ENCODE results near the gene L1CAM.

L1CAM gene

GRCh38 chrX:153931748-153932147 lies 45.8 kb upstream of the L1CAM start:
- TF ChIP-seq, protein P1, sequence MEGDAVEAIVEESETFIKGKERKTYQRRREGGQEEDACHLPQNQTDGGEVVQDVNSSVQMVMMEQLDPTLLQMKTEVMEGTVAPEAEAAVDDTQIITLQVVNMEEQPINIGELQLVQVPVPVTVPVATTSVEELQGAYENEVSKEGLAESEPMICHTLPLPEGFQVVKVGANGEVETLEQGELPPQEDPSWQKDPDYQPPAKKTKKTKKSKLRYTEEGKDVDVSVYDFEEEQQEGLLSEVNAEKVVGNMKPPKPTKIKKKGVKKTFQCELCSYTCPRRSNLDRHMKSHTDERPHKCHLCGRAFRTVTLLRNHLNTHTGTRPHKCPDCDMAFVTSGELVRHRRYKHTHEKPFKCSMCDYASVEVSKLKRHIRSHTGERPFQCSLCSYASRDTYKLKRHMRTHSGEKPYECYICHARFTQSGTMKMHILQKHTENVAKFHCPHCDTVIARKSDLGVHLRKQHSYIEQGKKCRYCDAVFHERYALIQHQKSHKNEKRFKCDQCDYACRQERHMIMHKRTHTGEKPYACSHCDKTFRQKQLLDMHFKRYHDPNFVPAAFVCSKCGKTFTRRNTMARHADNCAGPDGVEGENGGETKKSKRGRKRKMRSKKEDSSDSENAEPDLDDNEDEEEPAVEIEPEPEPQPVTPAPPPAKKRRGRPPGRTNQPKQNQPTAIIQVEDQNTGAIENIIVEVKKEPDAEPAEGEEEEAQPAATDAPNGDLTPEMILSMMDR (IDR thresholded peaks at IDR 0.05; ENCODE audit: low read length, missing control alignments) = no peak
- no peak overlapping the region for H3K4me3 ChIP-seq (replicated peaks; ENCODE audit: low read depth, low read length)
- no peak for DNase-seq (ENCODE audit: low read depth)

GRCh38 chrX:153931151-153931550 lies 45.2 kb upstream of the L1CAM start:
- no peak for DNase-seq (ENCODE audit: low read depth)
- TF ChIP-seq, protein P1 (IDR thresholded peaks at IDR 0.05; ENCODE audit: low read length, missing control alignments) = no peak

GRCh38 chrX:153930011-153930910 lies 44.3 kb upstream of the L1CAM start:
- no peak overlapping the region for H3K4me3 ChIP-seq (replicated peaks; ENCODE audit: low read depth, low read length)
- DNase-seq (ENCODE audit: low read depth) = no peak
- TF ChIP-seq, protein P1 (IDR thresholded peaks at IDR 0.05; ENCODE audit: low read length, missing control alignments) = no peak

More at GRCh38 chrX:153931151-153931550, 45.2 kb upstream of the L1CAM start:
- H3K4me3 ChIP-seq (replicated peaks; ENCODE audit: low read depth, low read length) = no peak overlapping the region

GRCh38 chrX:153929576-153929975 lies 43.6 kb upstream of the L1CAM start:
- DNase-seq (ENCODE audit: low read depth) = no peak
- TF ChIP-seq, protein P1 (IDR thresholded peaks at IDR 0.05; ENCODE audit: low read length, missing control alignments) = no peak
- H3K4me3 ChIP-seq (replicated peaks; ENCODE audit: low read depth, low read length) = no peak overlapping the region

GRCh38 chrX:153928846-153929245 lies 42.9 kb upstream of the L1CAM start:
- TF ChIP-seq, protein P1 (IDR thresholded peaks at IDR 0.05; ENCODE audit: low read length, missing control alignments) = no peak

GRCh38 chrX:153927922-153928760 lies 42.2 kb upstream of the L1CAM start:
- peak; percentile 98 for DNase-seq (ENCODE audit: low read depth)
- TF ChIP-seq, protein P1 (IDR thresholded peaks at IDR 0.05; ENCODE audit: low read length, missing control alignments) = no peak
- peak overlapping the region; percentile 56 for H3K4me3 ChIP-seq (replicated peaks; ENCODE audit: low read depth, low read length)

More at GRCh38 chrX:153928846-153929245, 42.9 kb upstream of the L1CAM start:
- DNase-seq (ENCODE audit: low read depth) = no peak
- no peak overlapping the region for H3K4me3 ChIP-seq (replicated peaks; ENCODE audit: low read depth, low read length)
